ENCODE results near the gene LIMS1. TPM values are rescaled to one million over a fixed set of nuclear protein-coding genes. Genes with fewer than 3 reads are reported as not detected.

LIMS1 gene
- total and polyA plus RNA-seq, 2 of the 13 experiments (the other 11 are each of a cell fraction or from before 2014, with no cell fraction given), result 38.3 to 49.6 TPM

DNA sequence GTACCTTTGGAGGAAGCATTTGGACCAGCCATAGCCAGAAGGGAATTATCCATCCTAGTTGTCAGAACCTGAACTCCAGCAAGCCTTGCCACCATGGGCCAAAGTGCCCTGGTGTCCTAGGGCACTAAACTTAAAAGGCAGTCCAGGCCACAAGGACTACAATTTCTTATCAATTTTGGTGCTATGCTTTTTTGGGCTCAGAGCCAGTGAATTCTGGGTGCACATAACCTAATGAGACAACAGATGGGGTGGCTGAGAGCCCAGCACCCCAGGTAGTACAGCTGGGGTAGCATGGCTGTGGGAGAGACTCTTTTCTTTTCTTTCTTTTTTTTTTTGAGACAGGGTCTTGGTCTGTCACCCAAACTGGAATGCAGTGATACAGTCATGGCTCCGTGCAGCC, 170.6 kb downstream of the LIMS1 start:
- BruUV-seq (replicated peaks), result no TSS peak
- Histone ChIP-seq H3K4me1 (ENCODE audit: insufficient read depth, low read length) (peaks cover 10% of the 10 kb centered on the region; the same call in 1 of the 2 replicates), H3K27me3 (ENCODE audit: control insufficient read depth in 1 of 2, insufficient read depth in 2 of 2, low read length in 2 of 2) (no peaks in the 10 kb centered on the region; a peak in 1 of 5 replicates), H3K4me3 (replicated peaks in 1 of 3; ENCODE audit: insufficient read depth in 1 of 3, low read depth in 2 of 3, low read length in 3 of 3) (no peak overlapping the region), H3K4me2 (ENCODE audit: low read depth, low read length) (no peak overlapping the region), H4K20me1 (ENCODE audit: insufficient read depth, low read length) (no peaks in the 10 kb centered on the region), H3K79me2 (ENCODE audit: insufficient read depth, low read length) (no peaks in the 10 kb centered on the region), H3K9ac (ENCODE audit: insufficient read depth, low read depth, low read length) (no peak overlapping the region), H3K27ac (ENCODE audit: extremely low read length, insufficient read depth, low read length) (no peak overlapping the region), H3K36me3 (replicated peaks in 1 of 2; ENCODE audit: control insufficient read depth in 1 of 2, insufficient read depth in 2 of 2, low read length in 2 of 2) (no peaks in the 10 kb centered on the region), H2AFZ (ENCODE audit: low read length) (no peak overlapping the region), H3K9me3 (ENCODE audit: low read length) (no peaks in the 10 kb centered on the region)
- WGBS (ENCODE audit: low lambda C conversion rate), result 32% methylated on average over 1 of the region's 1 CpG
- in situ Hi-C loops (cut with HindIII; ENCODE audit: extremely low pct_ligation_motif_present, low pct_unique_long_range_greater_than_20kb) (no loop called here), intact Hi-C loops (cut with micrococcal nuclease; ENCODE audit: unreplicated experiment) (no loop called here)
- POLR2A ChIA-PET, result no interaction called here
- no peak for DNase-seq (ENCODE audit: low spot score)
- no peak for TF ChIP-seq TFDP2 (CRISPR knock-in tag; IDR thresholded peaks at IDR 0.05)
- TF ChIP-seq ZNF382 (CRISPR knock-in tag; IDR thresholded peaks at IDR 0.05; ENCODE audit: borderline replicate concordance), result no peak
- ATAC-seq, result no peak; the same call in 2 of the 3 replicates
- CTCF ChIA-PET (ENCODE audit: low intra/inter-chr PET ratio, low total read pairs), result no interaction called here
- no peak for FAIRE-seq

GRCh38 chr2:108707300-108707699, 173.0 kb downstream of the LIMS1 start:
- no peaks in the 10 kb centered on the region; a peak in 1 of 5 replicates for H3K27me3 ChIP-seq (ENCODE audit: control insufficient read depth in 1 of 2, insufficient read depth in 2 of 2, low read length in 2 of 2)
- H3K27ac ChIP-seq (ENCODE audit: extremely low read length, insufficient read depth, low read length), result no peak overlapping the region
- intact Hi-C loops (cut with micrococcal nuclease; ENCODE audit: unreplicated experiment), result no loop called here
- H2AFZ ChIP-seq (ENCODE audit: low read length), result no peak overlapping the region
- H3K9me3 ChIP-seq (ENCODE audit: low read length), result no peaks in the 10 kb centered on the region
- H3K4me2 ChIP-seq (ENCODE audit: low read depth, low read length), result no peak overlapping the region
- peaks cover 10% of the 10 kb centered on the region; the same call in 1 of the 2 replicates for H3K4me1 ChIP-seq (ENCODE audit: insufficient read depth, low read length)
- H3K36me3 ChIP-seq (replicated peaks in 1 of 2; ENCODE audit: control insufficient read depth in 1 of 2, insufficient read depth in 2 of 2, low read length in 2 of 2), result no peaks in the 10 kb centered on the region
- no peaks in the 10 kb centered on the region for H3K79me2 ChIP-seq (ENCODE audit: insufficient read depth, low read length)
- DNase-seq (ENCODE audit: low spot score) (no peak), FAIRE-seq (no peak), ATAC-seq (no peak)
- ChIA-PET POLR2A (no interaction called here), CTCF (ENCODE audit: low intra/inter-chr PET ratio, low total read pairs) (no interaction called here)
- H4K20me1 ChIP-seq (ENCODE audit: insufficient read depth, low read length), result no peaks in the 10 kb centered on the region
- no TSS peak for BruUV-seq (replicated peaks)
- no peak overlapping the region for H3K4me3 ChIP-seq (replicated peaks in 1 of 3; ENCODE audit: insufficient read depth in 1 of 3, low read depth in 2 of 3, low read length in 3 of 3)
- H3K9ac ChIP-seq (ENCODE audit: insufficient read depth, low read depth, low read length), result no peak overlapping the region
- in situ Hi-C loops (cut with HindIII; ENCODE audit: extremely low pct_ligation_motif_present, low pct_unique_long_range_greater_than_20kb), result no loop called here
- TF ChIP-seq ZNF691 (CRISPR knock-in tag; IDR thresholded peaks at IDR 0.05; ENCODE audit: borderline replicate concordance, low read depth), result no peak
- TF ChIP-seq ZC3H4 (CRISPR knock-in tag; IDR thresholded peaks at IDR 0.05; ENCODE audit: borderline replicate concordance), result no peak
- no peak for TF ChIP-seq MTF1 (CRISPR knock-in tag; IDR thresholded peaks at IDR 0.05)
- no peak for TF ChIP-seq JUND (CRISPR knock-in tag; IDR thresholded peaks at IDR 0.05)
- TF ChIP-seq ZNF782 (CRISPR knock-in tag; IDR thresholded peaks at IDR 0.05; ENCODE audit: borderline replicate concordance), result no peak
- TF ChIP-seq, protein P1, sequence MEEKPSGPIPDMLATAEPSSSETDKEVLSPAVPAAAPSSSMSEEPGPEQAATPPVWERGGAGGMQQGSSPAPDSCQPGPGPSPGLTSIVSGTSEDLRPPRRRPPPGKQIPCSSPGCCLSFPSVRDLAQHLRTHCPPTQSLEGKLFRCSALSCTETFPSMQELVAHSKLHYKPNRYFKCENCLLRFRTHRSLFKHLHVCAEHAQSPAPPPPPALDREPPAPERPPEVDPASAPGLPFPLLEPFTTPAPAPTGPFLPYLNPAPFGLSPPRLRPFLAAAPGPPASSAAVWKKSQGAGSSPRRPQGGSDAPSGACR (CRISPR knock-in tag; IDR thresholded peaks at IDR 0.05), result no peak
- no peak for TF ChIP-seq DMTF1 (CRISPR knock-in tag; IDR thresholded peaks at IDR 0.05)
- no peak for TF ChIP-seq ATF7-NPFF (CRISPR knock-in tag; IDR thresholded peaks at IDR 0.05; ENCODE audit: low read depth)
- no peak for TF ChIP-seq ZNF652 (CRISPR knock-in tag; IDR thresholded peaks at IDR 0.05; ENCODE audit: borderline replicate concordance, low read depth)
- no peak for TF ChIP-seq NR2F1 (CRISPR knock-in tag; IDR thresholded peaks at IDR 0.05)
- no peak for TF ChIP-seq ZNF10 (CRISPR knock-in tag; IDR thresholded peaks at IDR 0.05; ENCODE audit: borderline replicate concordance, low read depth)
